Measurements from ENCODE around the gene RNF114.

DNA sequence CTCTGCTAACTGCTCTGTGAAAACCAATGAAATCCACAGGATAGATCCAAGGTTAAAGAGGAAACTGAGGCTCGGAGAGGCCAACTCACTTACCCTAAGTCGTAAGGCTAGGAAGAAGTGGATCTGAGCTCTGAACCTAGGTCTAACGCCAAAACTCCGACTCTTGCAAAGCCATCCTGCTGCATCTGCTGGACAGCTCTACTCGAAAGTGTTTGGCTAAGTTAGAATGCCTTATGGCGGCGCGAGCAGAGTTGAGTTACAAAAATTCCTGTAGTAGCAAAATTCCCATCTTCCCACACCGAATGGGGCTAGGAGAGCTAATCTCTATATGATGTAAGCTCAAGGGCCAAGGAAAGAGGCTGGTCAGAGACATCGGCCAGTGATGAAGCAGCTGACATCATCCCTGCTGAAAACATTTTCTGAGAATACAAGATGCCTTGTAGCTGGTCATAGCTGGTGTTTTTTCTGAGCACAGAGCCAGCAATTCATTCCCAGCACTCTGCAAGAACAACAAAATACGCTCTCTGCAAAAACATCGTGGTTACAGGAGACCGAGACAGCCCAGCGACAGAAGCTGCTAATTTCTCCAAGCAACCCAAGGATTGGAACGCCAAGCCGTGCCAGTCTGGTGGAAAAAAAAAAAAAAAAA lies 22.7 kb upstream of the RNF114 start:
- TF ChIP-seq GATA2 (IDR thresholded peaks at IDR 0.05; ENCODE audit: low read depth, low read length) (no peak), GATA3 (IDR thresholded peaks at IDR 0.05; ENCODE audit: low read depth, low read length) (no peak)

Measured in SH-SY5Y (cell line).